NCI-H2196 treated with DMSO at 0.1 percent for 48 hours (cell line): Measurements from ENCODE around the gene ZER1.
"Not testable (repeated sequence)": the region's sequence is repeated elsewhere in the genome, so short reads cannot be mapped to it uniquely, and the experiment has no call there.

Experiments
- DNase-seq: peaks from one replicate; lab custom pipeline; 2025; ENCODE audit not compliant: unreplicated experiment; lab: John Stamatoyannopoulos, UW

The ZER1 gene

GRCh38 chr9:128696923-128697707, 74.6 kb downstream of the ZER1 start:
- DNase-seq: no peak

- no peak for DNase-seq
These were observed 77.4 kb downstream of the ZER1 start for GRCh38 chr9:128694344-128694743.

- not testable (repeated sequence) for DNase-seq
These were observed 78.0 kb downstream of the ZER1 start for GRCh38 chr9:128693738-128694137.

- no peak for DNase-seq
These were observed 81.1 kb downstream of the ZER1 start for GRCh38 chr9:128690684-128691034.

- no peak for DNase-seq
These were observed 81.7 kb downstream of the ZER1 start for GRCh38 chr9:128689820-128690683.

GRCh38 chr9:128689293-128689774, 82.4 kb downstream of the ZER1 start:
- no peak for DNase-seq

- peak; percentile 94 for DNase-seq
These were observed 83.0 kb downstream of the ZER1 start, which contains the start of gene SET for GRCh38 chr9:128688501-128689292. TSS of gene SET (plus strand) at chr9:128689222. CDS start at chr9:128689583, 361 bp downstream.

GRCh38 chr9:128687453-128687852, 84.3 kb downstream of the ZER1 start:
- DNase-seq: no peak

GRCh38 chr9:128685636-128686489, 85.9 kb downstream of the ZER1 start:
- DNase-seq: no peak

- peak; percentile 86 for DNase-seq
These were observed 87.2 kb downstream of the ZER1 start for GRCh38 chr9:128684325-128685199.

- no peak for DNase-seq
These were observed 87.7 kb downstream of the ZER1 start for GRCh38 chr9:128684065-128684324.

GRCh38 chr9:128683340-128684064, 88.2 kb downstream of the ZER1 start:
- no peak for DNase-seq
